Smooth muscle cell (in vitro differentiated cells): ENCODE results near the gene TKT. TPM values are rescaled to one million over a fixed set of nuclear protein-coding genes. Genes with fewer than 3 reads are reported as not detected.

ENCODE experiments used
- DNase-seq: peaks from one replicate; lab custom pipeline; 2025; ENCODE audit not compliant: unreplicated experiment; lab: John Stamatoyannopoulos, UW
- H2AFZ ChIP-seq: fragments of 200-600 bp; sonication (generic); 2 replicates; pipeline ENCODE4 v1.6.0; 2016; ENCODE audit warnings: antibody characterized with exemption, low read depth, mild to moderate bottlenecking
- H3F3A ChIP-seq: fragments of 200-600 bp; sonication (generic); 2 replicates; pipeline ENCODE4 v1.6.0; 2017; ENCODE audit warnings: antibody characterized with exemption, low read depth
- H3K27ac ChIP-seq: fragments of 200-600 bp; sonication (generic); 2 replicates; pipeline ENCODE4 v1.5.1; 2016; ENCODE audit warnings: low read depth, mild to moderate bottlenecking
- H3K27me3 ChIP-seq: fragments of 200-600 bp; sonication (generic); 2 replicates; pipeline ENCODE4 v1.6.1; 2016; ENCODE audit warnings: low read depth, mild to moderate bottlenecking
- H3K36me3 ChIP-seq: fragments of 200-600 bp; sonication (generic); 2 replicates; pipeline ENCODE4 v1.5.1; 2016; ENCODE audit warnings: low read depth
- H3K4me1 ChIP-seq: fragments of 200-600 bp; sonication (generic); 2 replicates; pipeline ENCODE4 v1.5.1; 2016; ENCODE audit warnings: low read depth
- H3K4me2 ChIP-seq: fragments of 200-600 bp; sonication (generic); 2 replicates; pipeline ENCODE4 v1.6.0; 2016; ENCODE audit warnings: mild to moderate bottlenecking
- H3K4me3 ChIP-seq: fragments of 200-600 bp; sonication (generic); 2 replicates; pipeline ENCODE4 v1.5.1; 2016; ENCODE audit warnings: mild to moderate bottlenecking
- H3K79me2 ChIP-seq: fragments of 200-600 bp; sonication (generic); 2 replicates; pipeline ENCODE4 v1.6.0; 2016; ENCODE audit warnings: low read depth, mild to moderate bottlenecking
- H3K9ac ChIP-seq: fragments of 200-600 bp; sonication (generic); 2 replicates; pipeline ENCODE4 v1.6.0; 2016; ENCODE audit warnings: low read depth
- H3K9me3 ChIP-seq: fragments of 200-600 bp; sonication (generic); replicated peaks from 2 replicates; pipeline ENCODE4 v1.5.1; 2016; ENCODE audit warnings: low read depth
- H4K20me1 ChIP-seq: fragments of 200-600 bp; sonication (generic); 2 replicates; pipeline ENCODE4 v1.6.0; 2016; ENCODE audit warnings: low read depth
- CTCF ChIP-seq: fragments of 200-600 bp; sonication (generic); IDR thresholded peaks from 2 replicates; pipeline ENCODE4 v1.5.1; 2017; ENCODE audit warnings: borderline replicate concordance, mild to moderate bottlenecking, antibody characterized with exemption; ENCODE audit not compliant: insufficient read depth, poor library complexity, severe bottlenecking
- WGBS: methylation state at CpG from one replicate; pipeline ENCODE4 v1.1.7; 2016; ENCODE audit warnings: low lambda C conversion rate; 5-methylcytosine and 5-hydroxymethylcytosine counted together
- polyA plus RNA-seq: library from polyadenylated mRNA; unstranded; fragments of >200 nt; fragmentation: Nextera tagmentation; extraction: Ambion mirVana; gene quantifications from 2 replicates; pipeline ENCODE4 v1.2.1, GENCODE V29; 2016
- total RNA-seq: library from RNA; depleted of rRNA; stranded (reverse); fragments of >200 nt; gene quantifications from 2 replicates; pipeline ENCODE4 v1.2.3, GENCODE V29; 2014

TKT gene
- total and polyA plus RNA-seq, 2 experiments from 2014 or later, result 124 to 138 TPM

DNA sequence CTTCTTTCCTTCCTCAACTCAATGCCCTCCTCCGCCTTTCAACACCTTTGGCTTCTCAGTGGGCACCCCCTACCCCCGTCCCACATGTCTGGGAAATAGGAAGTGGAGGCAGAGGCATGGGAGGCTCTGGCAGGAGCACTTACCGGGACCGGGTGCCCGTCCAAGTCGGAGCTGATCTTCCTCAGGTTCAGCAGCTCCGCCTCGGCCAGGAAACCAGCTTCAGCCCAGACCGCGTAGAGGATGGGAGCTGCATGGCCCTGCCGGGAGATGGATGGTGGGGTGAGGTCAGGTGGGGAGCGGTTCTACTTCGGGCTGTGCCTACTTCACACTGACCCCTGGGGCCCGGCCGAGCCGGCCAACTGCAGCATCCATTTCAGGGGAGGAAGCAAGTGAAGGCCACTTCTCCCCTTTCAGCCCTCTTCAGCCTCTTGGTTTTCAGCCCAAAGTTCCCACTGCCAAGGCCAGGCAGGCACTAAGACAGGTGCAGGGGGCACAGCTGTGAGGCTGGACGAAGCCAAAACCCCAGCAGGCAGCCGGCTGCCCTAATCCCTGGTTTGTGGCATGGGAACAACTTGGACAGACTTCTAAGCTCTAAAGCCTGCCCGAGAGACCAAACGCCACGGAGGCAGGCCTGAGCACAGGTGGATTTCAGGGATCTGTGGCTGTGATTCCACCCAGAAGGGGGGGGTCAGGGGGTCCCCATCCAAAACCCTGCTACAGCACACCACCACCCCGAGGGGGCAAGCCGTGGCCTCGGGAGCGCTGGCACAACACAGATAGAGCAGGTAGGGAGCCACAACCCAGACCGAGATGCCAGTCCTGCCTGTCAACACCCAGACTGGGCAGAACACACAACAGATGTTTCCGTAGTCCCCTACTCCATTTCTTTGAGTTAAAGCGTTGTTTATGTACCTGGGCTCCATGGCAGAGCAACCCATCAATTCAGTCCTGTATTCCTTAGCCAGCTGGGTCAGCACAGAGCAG is 14.5 kb downstream of the TKT start:
- no peak overlapping the region for H2AFZ ChIP-seq
- WGBS, result over 99% methylated on average over 28 of the region's 28 CpGs
- peaks cover 65% of the 10 kb centered on the region for H4K20me1 ChIP-seq
- peaks cover 19% of the 10 kb centered on the region for H3K4me1 ChIP-seq
- H3K36me3 ChIP-seq, result no peaks in the 10 kb centered on the region
- DNase-seq, result no peak
- H3K79me2 ChIP-seq, result peaks cover 57% of the 10 kb centered on the region
- peaks cover 28% of the 10 kb centered on the region for H3F3A ChIP-seq
- no peak overlapping the region for H3K9ac ChIP-seq
- H3K4me2 ChIP-seq, result no peak overlapping the region
- H3K4me3 ChIP-seq, result no peak overlapping the region
- no peak for TF ChIP-seq CTCF
- H3K9me3 ChIP-seq, result no peaks in the 10 kb centered on the region
- H3K27ac ChIP-seq, result no peak overlapping the region
- no peaks in the 10 kb centered on the region for H3K27me3 ChIP-seq

DNA sequence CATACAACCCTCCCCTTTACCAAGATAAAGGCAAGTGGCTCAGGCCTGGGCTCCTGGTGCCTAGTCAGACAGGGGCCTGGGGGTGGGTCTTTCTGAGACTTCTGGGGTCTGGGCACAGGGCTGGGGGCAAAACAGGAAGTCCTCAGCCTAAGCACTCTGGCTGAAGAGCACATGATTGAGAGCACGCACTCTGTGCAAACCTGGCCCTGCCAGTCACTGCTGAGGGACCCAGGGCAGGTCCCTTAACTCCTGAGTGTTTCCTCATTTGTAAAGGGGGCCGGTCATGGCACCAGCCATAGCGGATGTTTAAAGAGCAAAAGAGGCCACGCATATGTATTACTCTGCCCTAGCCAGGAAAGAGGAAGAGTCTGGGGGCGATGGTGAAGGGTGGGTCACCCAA is 16.0 kb downstream of the TKT start:
- peak overlapping the region; percentile 91 for H3K27ac ChIP-seq
- TF ChIP-seq CTCF, result no peak
- no peaks in the 10 kb centered on the region for H3K27me3 ChIP-seq
- no peak overlapping the region for H3K4me3 ChIP-seq
- H3K9me3 ChIP-seq, result no peaks in the 10 kb centered on the region
- no peaks in the 10 kb centered on the region for H3K36me3 ChIP-seq
- no peak overlapping the region for H3K9ac ChIP-seq
- H4K20me1 ChIP-seq, result peaks cover 50% of the 10 kb centered on the region
- WGBS, result 95% methylated on average over 5 of the region's 5 CpGs
- no peak for DNase-seq
- peaks cover 49% of the 10 kb centered on the region for H3K79me2 ChIP-seq
- H3F3A ChIP-seq, result peaks cover 28% of the 10 kb centered on the region
- H3K4me2 ChIP-seq, result no peak overlapping the region
- peaks cover 19% of the 10 kb centered on the region for H3K4me1 ChIP-seq
- H2AFZ ChIP-seq, result no peak overlapping the region

DNA sequence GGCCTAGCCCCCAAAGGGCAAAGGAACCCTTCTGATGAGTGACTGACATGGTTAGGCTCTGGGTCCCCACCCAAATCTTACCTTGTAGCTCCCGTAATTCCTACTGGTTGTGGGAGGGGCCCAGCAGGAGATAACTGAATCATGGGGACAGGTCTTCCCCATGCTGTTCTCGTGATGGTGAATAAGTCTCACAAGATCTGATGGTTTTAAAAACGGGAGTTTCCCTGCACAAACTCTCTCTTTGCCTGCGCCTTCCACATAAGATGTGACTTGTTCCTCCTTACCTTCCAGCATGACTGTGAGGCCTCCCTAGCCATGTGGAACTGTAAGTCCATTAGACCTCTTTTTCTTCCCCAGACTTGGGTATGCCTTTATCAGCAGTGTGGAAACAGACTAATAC is 16.9 kb downstream of the TKT start:
- H3F3A ChIP-seq, result peaks cover 28% of the 10 kb centered on the region
- no peak for TF ChIP-seq CTCF
- no peaks in the 10 kb centered on the region for H3K27me3 ChIP-seq
- no peak overlapping the region for H2AFZ ChIP-seq
- no peak for DNase-seq
- H3K4me2 ChIP-seq, result peak overlapping the region; percentile 43
- H3K36me3 ChIP-seq, result no peaks in the 10 kb centered on the region
- 86% methylated on average over 4 of the region's 4 CpGs for WGBS
- H3K9me3 ChIP-seq, result no peaks in the 10 kb centered on the region
- peak overlapping the region; percentile 91 for H3K27ac ChIP-seq
- no peak overlapping the region for H3K4me3 ChIP-seq
- H3K4me1 ChIP-seq, result peaks cover 18% of the 10 kb centered on the region
- peaks cover 40% of the 10 kb centered on the region for H3K79me2 ChIP-seq
- no peak overlapping the region for H3K9ac ChIP-seq
- peaks cover 41% of the 10 kb centered on the region for H4K20me1 ChIP-seq
